Measurements from ENCODE around the gene ANKMY2.
A peak's percentile ranks its signal among the peaks of the same experiment; 100 is the strongest.
"Not testable (repeated sequence)": the region's sequence is repeated elsewhere in the genome, so short reads cannot be mapped to it uniquely, and the experiment has no call there.

The ANKMY2 gene

GRCh38 chr7:16645593-16646471, at the start of gene ANKMY2, which contains the start of gene BZW2:
Gene ANKMY2 (minus strand): TSS chr7:16645754. CDS start chr7:16645573, 181 bp downstream.
Gene BZW2 (plus strand): TSS chr7:16646181. CDS start chr7:16665444, 19,263 bp downstream.
- peak; percentile 91 for DNase-seq

GRCh38 chr7:16694806-16695205, 49.3 kb upstream of the ANKMY2 start:
- no peak for DNase-seq

GRCh38 chr7:16693601-16694318, 48.2 kb upstream of the ANKMY2 start:
- no peak for DNase-seq

DNA sequence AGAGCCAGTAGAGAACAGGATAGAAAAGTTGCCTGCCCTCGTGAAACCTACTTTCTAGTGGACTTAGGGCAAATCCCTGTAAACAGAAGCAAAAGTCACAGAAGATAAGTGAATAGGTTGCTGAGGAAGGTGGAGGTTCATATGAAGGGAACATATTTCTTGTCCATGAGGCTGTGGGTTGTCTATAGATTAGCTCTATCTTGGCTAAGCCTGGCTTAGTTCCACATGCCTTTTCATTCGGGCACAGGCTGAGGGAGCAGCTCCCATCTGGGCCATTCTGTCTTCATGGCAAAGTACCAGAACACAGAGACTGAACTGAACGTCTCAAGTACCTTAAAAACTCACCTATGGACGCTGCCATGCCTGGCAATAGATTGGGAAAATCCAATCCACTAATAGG, 45.7 kb upstream of the ANKMY2 start:
- no peak for DNase-seq

DNA sequence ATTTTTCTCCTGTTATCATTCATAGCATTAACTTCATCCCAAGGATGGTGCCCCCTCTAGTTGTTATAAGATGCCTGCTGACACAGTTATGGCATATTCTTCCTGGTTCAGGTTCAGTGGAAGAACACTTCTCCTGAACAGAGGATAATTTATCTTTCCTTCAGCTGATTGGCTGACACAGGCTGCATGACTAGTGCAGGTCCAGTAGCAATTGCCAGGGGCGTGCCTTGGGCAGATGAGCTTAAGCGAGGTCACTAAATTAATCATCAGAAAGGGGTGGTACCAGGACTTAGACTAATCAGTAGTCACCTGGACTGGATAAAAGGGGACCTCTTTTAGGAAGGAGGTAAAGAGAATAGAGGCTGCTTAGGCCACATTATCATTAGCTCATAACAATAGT, 42.7 kb upstream of the ANKMY2 start:
- no peak for DNase-seq

GRCh38 chr7:16685535-16685934, 40.0 kb upstream of the ANKMY2 start:
- DNase-seq, result no peak

DNA sequence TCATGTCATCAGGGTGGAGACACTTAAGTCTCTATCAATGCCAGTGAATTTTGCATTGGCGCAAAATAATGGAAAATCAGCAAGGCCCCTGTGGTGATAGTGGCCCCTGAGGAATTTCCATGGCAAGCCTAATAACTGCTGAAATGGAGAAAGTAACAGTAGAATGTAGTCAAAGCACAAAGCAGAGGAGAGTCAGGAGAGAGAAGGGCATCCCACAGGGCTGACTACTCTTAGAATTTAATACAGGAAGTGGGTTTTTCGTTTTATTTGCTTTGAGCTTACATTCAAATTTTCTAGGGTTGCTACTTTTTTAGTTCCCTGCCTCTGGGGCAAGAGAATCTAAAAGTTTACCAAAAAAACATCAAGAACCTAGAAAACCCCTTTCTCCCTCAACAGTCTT, 39.4 kb upstream of the ANKMY2 start:
- no peak for DNase-seq

GRCh38 chr7:16678645-16679566, 33.4 kb upstream of the ANKMY2 start:
- DNase-seq, result not testable (repeated sequence)

DNA sequence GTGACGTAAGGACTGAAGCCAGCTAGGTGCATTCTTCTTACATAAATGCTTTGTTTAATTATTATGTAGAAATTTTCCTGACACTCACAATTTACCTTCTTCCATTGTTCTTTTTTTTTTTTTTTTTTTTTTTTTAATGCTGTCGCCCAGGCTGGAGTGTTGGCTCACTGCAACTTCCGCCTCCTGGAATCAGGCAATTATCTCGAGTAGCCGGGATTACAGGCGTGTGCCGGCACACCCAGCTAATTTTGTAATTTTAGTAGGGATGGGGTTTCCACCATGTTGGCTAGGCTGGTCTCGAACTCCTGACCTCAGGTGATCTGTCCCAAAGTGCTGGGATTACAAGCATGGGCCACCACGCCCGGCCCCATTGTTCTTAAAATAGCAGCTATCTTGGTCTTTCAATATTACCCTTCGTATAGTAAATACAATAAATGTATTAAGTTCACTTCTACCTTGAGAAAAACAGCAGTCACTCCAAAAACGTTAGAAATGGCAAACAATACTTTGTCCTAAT, 32.5 kb upstream of the ANKMY2 start:
- no peak for DNase-seq

GRCh38 chr7:16675277-16675676, 29.7 kb upstream of the ANKMY2 start:
- no peak for DNase-seq

DNA sequence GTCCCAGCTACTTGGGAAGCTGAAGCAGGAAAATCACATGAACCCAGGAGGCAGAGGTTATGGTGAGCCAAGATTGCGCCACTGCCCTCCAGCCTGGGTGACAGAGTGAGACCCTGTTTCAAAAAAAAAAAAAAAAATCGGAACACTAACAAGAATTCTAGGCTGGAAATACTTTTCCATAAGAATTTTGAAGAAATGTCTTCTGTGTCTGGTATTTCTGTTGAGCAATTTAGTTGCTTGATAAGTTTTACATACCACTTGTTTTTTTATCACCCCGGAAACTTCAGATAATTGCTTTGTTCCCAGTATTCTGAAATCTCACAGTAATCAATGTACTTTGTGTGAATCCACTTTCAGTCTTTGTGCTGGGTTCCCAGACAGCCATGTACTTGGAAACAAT, 26.3 kb upstream of the ANKMY2 start:
- no peak for DNase-seq

- DNase-seq, result no peak
These were observed 25.3 kb upstream of the ANKMY2 start for GRCh38 chr7:16670731-16671344.

- DNase-seq, result no peak
These were observed 24.5 kb upstream of the ANKMY2 start for GRCh38 chr7:16670021-16670420.

- DNase-seq, result no peak
These were observed 24.0 kb upstream of the ANKMY2 start for GRCh38 chr7:16669581-16669980.

- DNase-seq, result no peak
These were observed 23.4 kb upstream of the ANKMY2 start for GRCh38 chr7:16668978-16669377.

DNA sequence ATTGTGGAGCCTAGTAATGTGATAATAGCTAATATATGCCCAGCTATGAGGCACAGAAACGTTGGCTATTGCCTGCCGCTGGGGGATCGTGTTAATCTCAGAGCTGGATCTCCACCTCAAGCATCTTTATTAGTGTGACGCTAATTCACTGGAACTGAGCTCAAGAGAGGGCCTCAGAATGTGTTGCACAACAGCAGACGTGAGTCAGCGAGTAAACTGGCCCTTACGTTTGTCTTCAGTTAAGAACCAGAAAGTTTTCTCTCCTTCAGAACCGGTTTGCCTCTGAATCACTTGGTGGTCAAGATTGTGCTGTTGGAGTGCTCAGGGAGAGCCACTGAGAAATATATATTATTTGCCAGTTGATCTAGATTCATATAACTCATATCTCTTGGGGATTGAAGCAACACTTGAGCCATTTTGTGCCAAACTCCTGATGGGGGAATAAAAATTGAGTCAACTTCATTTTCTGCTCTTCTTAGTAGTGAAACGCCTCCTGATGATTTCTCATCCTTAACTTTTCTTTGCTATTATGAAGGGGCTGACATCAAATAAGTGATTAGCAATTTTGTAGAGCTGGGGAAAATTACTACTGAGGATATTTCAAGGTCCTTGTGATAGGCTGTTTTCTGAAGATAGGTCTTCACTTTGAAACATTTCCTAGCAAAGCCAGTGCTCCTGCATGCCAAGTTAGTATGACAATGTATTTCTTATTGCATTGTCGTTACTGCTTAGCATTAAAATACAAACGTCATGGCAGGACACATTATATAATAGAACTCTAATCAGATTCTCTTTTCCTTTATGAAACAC, 22.7 kb upstream of the ANKMY2 start:
- peak; percentile 72 for DNase-seq

GRCh38 chr7:16667355-16667754, 21.8 kb upstream of the ANKMY2 start:
- no peak for DNase-seq

- DNase-seq, result no peak
These were observed 16.4 kb upstream of the ANKMY2 start for GRCh38 chr7:16661924-16662323.

DNA sequence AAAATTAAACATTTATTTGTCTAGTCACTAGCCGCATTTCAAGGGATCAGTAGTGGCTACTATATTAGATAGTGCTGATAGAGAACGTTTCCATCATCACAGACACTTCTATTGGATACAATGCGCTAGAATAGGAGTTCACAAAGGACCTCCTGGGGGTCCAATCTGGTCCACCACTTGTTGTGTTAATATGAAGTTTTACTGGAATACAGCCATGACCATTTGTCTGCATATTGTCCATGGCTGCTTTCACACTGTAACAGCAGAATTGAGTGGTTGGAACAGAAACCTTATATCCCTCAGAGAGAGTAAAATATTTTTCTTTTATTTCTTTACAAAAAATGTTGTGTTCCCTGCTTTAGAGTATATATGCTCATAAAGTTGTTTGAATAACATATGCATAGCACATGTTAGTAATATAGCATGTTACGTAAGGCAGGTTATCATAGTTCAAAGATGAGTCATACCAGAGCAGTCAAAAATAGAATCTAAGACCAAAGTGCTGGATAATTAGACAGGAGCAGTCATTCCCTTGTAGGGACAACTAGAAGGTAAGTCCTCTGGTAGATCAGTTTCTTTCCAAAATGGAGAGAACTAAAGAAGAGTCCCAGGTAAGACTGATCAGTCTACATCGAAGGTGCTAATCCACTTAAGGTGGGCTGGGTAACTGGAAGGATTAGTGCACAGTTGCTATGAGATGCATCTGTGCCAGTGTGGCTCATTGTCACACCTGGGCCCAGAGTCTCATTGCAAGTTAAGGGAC, 15.3 kb upstream of the ANKMY2 start:
- no peak for DNase-seq

DNA sequence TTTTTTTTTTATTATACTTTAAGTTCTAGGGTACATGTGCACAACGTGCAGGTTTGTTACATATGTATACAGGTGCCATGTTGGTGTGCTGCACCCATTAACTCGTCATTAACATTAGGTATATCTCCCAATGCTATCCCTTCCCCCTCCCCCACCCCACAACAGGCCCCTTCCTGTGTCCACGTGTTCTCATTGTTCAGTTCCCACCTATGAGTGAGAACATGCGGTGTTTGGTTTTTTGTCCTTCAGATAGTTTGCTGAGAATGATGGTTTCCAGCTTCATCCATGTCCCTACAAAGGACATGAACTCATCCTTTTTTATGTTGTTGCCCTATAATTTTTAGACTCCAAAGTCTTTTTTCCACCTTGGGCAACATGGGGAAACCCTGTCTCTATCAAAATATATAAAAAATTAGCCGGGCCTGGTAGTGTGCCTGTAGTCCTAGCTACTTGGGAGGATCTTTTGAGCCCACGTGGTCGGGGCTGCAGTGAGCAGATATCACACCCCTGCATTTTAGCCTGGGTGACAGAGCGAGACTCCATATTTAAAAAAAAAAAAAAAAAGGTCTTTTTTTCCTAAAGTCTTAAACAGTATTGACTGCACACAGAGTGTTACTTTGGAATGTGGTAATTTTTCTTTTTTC, 14.4 kb upstream of the ANKMY2 start:
- DNase-seq, result not testable (repeated sequence)
